PC-9 (cell line): Measurements from ENCODE around the gene KLHL15.

Experiments used
- CTCF ChIP-seq: fragments of 200-600 bp; sonication (generic); conservative IDR thresholded peaks from 2 replicates; pipeline ENCODE4 v1.6.1; 2017; ENCODE audit warnings: mixed run types, antibody characterized with exemption, mild to moderate bottlenecking, moderate library complexity
- EZH2 ChIP-seq: fragments of 200-600 bp; sonication (generic); IDR thresholded peaks from 2 replicates; pipeline ENCODE4 v1.8.0; 2017; ENCODE audit warnings: antibody characterized with exemption, low read depth

- TF ChIP-seq CTCF (no peak), EZH2 (no peak)
These were observed 3.6 kb upstream of the KLHL15 start for GRCh38 chrX:24030597-24030996.
